ENCODE measurements around the gene ATP5PB. TPM values are rescaled to one million over a fixed set of nuclear protein-coding genes. Genes with fewer than 3 reads are reported as not detected.
A peak's percentile ranks its signal among the peaks of the same experiment; 100 is the strongest.

The ATP5PB gene
- total RNA-seq, 1 experiment from 2014 or later, result 194 TPM

GRCh38 chr1:111442457-111442856 lies 6.8 kb upstream of the ATP5PB start:
- H3K27me3 ChIP-seq (replicated peaks; ENCODE audit: control insufficient read depth, insufficient read depth, low read length), result no peaks in the 10 kb centered on the region
- H3K27me3 Mint-ChIP-seq (ENCODE audit: insufficient read depth, unreplicated experiment), result no peaks in the 10 kb centered on the region
- peaks cover 13% of the 10 kb centered on the region for H3K4me1 Mint-ChIP-seq (ENCODE audit: low read depth, unreplicated experiment)
- no TSS peak for BruUV-seq (replicated peaks)
- DNase-seq, result no peak
- CTCF ChIA-PET, result no interaction called here
- H3K4me1 ChIP-seq, result peaks cover 11% of the 10 kb centered on the region
- POLR2A ChIA-PET, result interaction anchor here (0.5 kb wide), 1 partner anchor 93 kb away, joined by 3 read pairs; no protein-coding TSS in a partner anchor
- no peak overlapping the region for H3K4me3 Mint-ChIP-seq (ENCODE audit: unreplicated experiment)
- intact Hi-C loops (cut with micrococcal nuclease; ENCODE audit: unreplicated experiment), result no loop called here
- no peaks in the 10 kb centered on the region for H3K9me3 ChIP-seq
- no peak overlapping the region for H3K4me3 ChIP-seq (ENCODE audit: low read depth, low read length)
- no peaks in the 10 kb centered on the region for H3K9me3 Mint-ChIP-seq (ENCODE audit: unreplicated experiment)
- H3K36me3 ChIP-seq (ENCODE audit: control insufficient read depth, insufficient read depth, low read length), result no peaks in the 10 kb centered on the region
- TF ChIP-seq CTCF (IDR thresholded peaks at IDR 0.05; ENCODE audit: insufficient read depth in 1 of 2, low read depth in 1 of 2, low read length in 1 of 2, severe bottlenecking in 1 of 2, unreplicated experiment in 1 of 2), result no peak
- H3K36me3 Mint-ChIP-seq (ENCODE audit: insufficient read depth, unreplicated experiment), result peaks cover 71% of the 10 kb centered on the region
- no peak overlapping the region for H3K27ac Mint-ChIP-seq (ENCODE audit: unreplicated experiment)

- H3K27ac Mint-ChIP-seq (ENCODE audit: unreplicated experiment), result no peak overlapping the region
- peaks cover 13% of the 10 kb centered on the region for H3K4me1 Mint-ChIP-seq (ENCODE audit: low read depth, unreplicated experiment)
- no peaks in the 10 kb centered on the region for H3K9me3 Mint-ChIP-seq (ENCODE audit: unreplicated experiment)
- intact Hi-C loops (cut with micrococcal nuclease; ENCODE audit: unreplicated experiment), result no loop called here
- no peaks in the 10 kb centered on the region for H3K36me3 ChIP-seq (ENCODE audit: control insufficient read depth, insufficient read depth, low read length)
- H3K4me3 ChIP-seq (ENCODE audit: low read depth, low read length), result no peak overlapping the region
- no TSS peak for BruUV-seq (replicated peaks)
- no peak for TF ChIP-seq CTCF (IDR thresholded peaks at IDR 0.05; ENCODE audit: insufficient read depth in 1 of 2, low read depth in 1 of 2, low read length in 1 of 2, severe bottlenecking in 1 of 2, unreplicated experiment in 1 of 2)
- no peaks in the 10 kb centered on the region for H3K27me3 Mint-ChIP-seq (ENCODE audit: insufficient read depth, unreplicated experiment)
- ChIA-PET POLR2A (no interaction called here), CTCF (no interaction called here)
- DNase-seq, result no peak
- no peaks in the 10 kb centered on the region for H3K9me3 ChIP-seq
- H3K4me1 ChIP-seq, result peaks cover 14% of the 10 kb centered on the region
- H3K27me3 ChIP-seq (replicated peaks; ENCODE audit: control insufficient read depth, insufficient read depth, low read length), result no peaks in the 10 kb centered on the region
- no peak overlapping the region for H3K4me3 Mint-ChIP-seq (ENCODE audit: unreplicated experiment)
- H3K36me3 Mint-ChIP-seq (ENCODE audit: insufficient read depth, unreplicated experiment), result peaks cover 67% of the 10 kb centered on the region
Measured at GRCh38 chr1:111444031-111444430, 5.2 kb upstream of the ATP5PB start.

- no peaks in the 10 kb centered on the region for H3K36me3 ChIP-seq (ENCODE audit: control insufficient read depth, insufficient read depth, low read length)
- no peaks in the 10 kb centered on the region for H3K9me3 ChIP-seq
- no peak overlapping the region for H3K4me3 ChIP-seq (ENCODE audit: low read depth, low read length)
- peak overlapping the region; percentile 97 for H3K4me3 Mint-ChIP-seq (ENCODE audit: unreplicated experiment)
- CTCF ChIA-PET, result no interaction called here
- H3K4me1 ChIP-seq, result peaks cover 14% of the 10 kb centered on the region
- peaks cover 57% of the 10 kb centered on the region for H3K36me3 Mint-ChIP-seq (ENCODE audit: insufficient read depth, unreplicated experiment)
- peak overlapping the region; percentile 48 for H3K27ac Mint-ChIP-seq (ENCODE audit: unreplicated experiment)
- peaks cover 22% of the 10 kb centered on the region for H3K4me1 Mint-ChIP-seq (ENCODE audit: low read depth, unreplicated experiment)
- intact Hi-C loops (cut with micrococcal nuclease; ENCODE audit: unreplicated experiment), result no loop called here
- no peaks in the 10 kb centered on the region for H3K27me3 ChIP-seq (replicated peaks; ENCODE audit: control insufficient read depth, insufficient read depth, low read length)
- no TSS peak for BruUV-seq (replicated peaks)
- H3K9me3 Mint-ChIP-seq (ENCODE audit: unreplicated experiment), result no peaks in the 10 kb centered on the region
- no peaks in the 10 kb centered on the region for H3K27me3 Mint-ChIP-seq (ENCODE audit: insufficient read depth, unreplicated experiment)
- no peak for DNase-seq
- no peak for TF ChIP-seq CTCF (IDR thresholded peaks at IDR 0.05; ENCODE audit: insufficient read depth in 1 of 2, low read depth in 1 of 2, low read length in 1 of 2, severe bottlenecking in 1 of 2, unreplicated experiment in 1 of 2)
- POLR2A ChIA-PET, result no interaction called here
Measured at GRCh38 chr1:111446546-111446945, 2.7 kb upstream of the ATP5PB start.

All from Caco-2 (cell line).